Neural progenitor cell (in vitro differentiated cells): ENCODE data around the gene PITPNM1. TPM values are rescaled to one million over a fixed set of nuclear protein-coding genes. Genes with fewer than 3 reads are reported as not detected.
A peak's percentile ranks its signal among the peaks of the same experiment; 100 is the strongest.

ENCODE experiments used
- DNase-seq: peaks from one replicate; pipeline ENCODE4 v3.0.0-alpha.2; 2016; ENCODE audit warnings: low spot score
- H2AFZ ChIP-seq: fragments of 200-600 bp; sonication (generic); replicated peaks from 2 replicates; pipeline ENCODE4 v1.6.1; 2016; ENCODE audit warnings: antibody characterized with exemption
- H3F3A ChIP-seq: fragments of 200-600 bp; sonication (generic); 2 replicates; pipeline ENCODE4 v1.6.1; 2016; ENCODE audit warnings: antibody characterized with exemption, low read depth
- H3K27ac ChIP-seq: fragments of 200-600 bp; sonication (generic); 2 replicates; pipeline ENCODE4 v1.5.1; 2016; ENCODE audit warnings: mild to moderate bottlenecking
- H3K27me3 ChIP-seq: fragments of 200-600 bp; sonication (generic); 2 replicates; pipeline ENCODE4 v1.6.1; 2016; ENCODE audit warnings: mild to moderate bottlenecking, moderate library complexity
- H3K36me3 ChIP-seq: fragments of 200-600 bp; sonication (generic); 2 replicates; pipeline ENCODE4 v1.5.1; 2016
- H3K4me1 ChIP-seq: fragments of 200-600 bp; sonication (generic); 2 replicates; pipeline ENCODE4 v1.6.1; 2016; ENCODE audit warnings: mixed run types
- H3K4me2 ChIP-seq: fragments of 200-600 bp; sonication (generic); 2 replicates; pipeline ENCODE4 v1.6.1; 2016
- H3K4me3 ChIP-seq: fragments of 200-600 bp; sonication (generic); 2 replicates; pipeline ENCODE4 v1.5.1; 2016
- H3K79me2 ChIP-seq: fragments of 200-600 bp; sonication (generic); 2 replicates; pipeline ENCODE4 v1.6.1; 2016; ENCODE audit warnings: low read depth
- H3K9ac ChIP-seq: fragments of 200-600 bp; sonication (generic); 2 replicates; pipeline ENCODE4 v1.6.1; 2016
- H3K9me3 ChIP-seq: fragments of 200-600 bp; sonication (generic); 2 replicates; pipeline ENCODE4 v1.5.1; 2016; ENCODE audit warnings: low read depth
- H4K20me1 ChIP-seq: fragments of 200-600 bp; sonication (generic); 2 replicates; pipeline ENCODE4 v1.6.1; 2016; ENCODE audit warnings: low read depth
- H3K27ac Mint-ChIP-seq: 3 replicates; pipeline ENCODE4 v1.8.0; 2021; ENCODE audit warnings: mixed read lengths
- H3K27me3 Mint-ChIP-seq: 2 replicates; pipeline ENCODE4 v1.8.0; 2022; ENCODE audit warnings: low read depth, mild to moderate bottlenecking, inconsistent platforms, moderate library complexity, mixed read lengths; ENCODE audit not compliant: insufficient read depth
- H3K36me3 Mint-ChIP-seq: 3 replicates; pipeline ENCODE4 v1.8.0; 2021; ENCODE audit warnings: mixed read lengths
- H3K4me1 Mint-ChIP-seq: 3 replicates; pipeline ENCODE4 v1.8.0; 2021; ENCODE audit warnings: mixed read lengths
- H3K4me3 Mint-ChIP-seq: 3 replicates; pipeline ENCODE4 v1.8.0; 2021; ENCODE audit warnings: mild to moderate bottlenecking, moderate library complexity, mixed read lengths
- H3K9me3 Mint-ChIP-seq: 3 replicates; pipeline ENCODE4 v1.8.0; 2020; ENCODE audit warnings: mixed read lengths
- EZH2 ChIP-seq: fragments of 200-600 bp; sonication (generic); IDR thresholded peaks from 2 replicates; pipeline ENCODE4 v1.6.1; 2017; ENCODE audit warnings: antibody characterized with exemption, mild to moderate bottlenecking, moderate library complexity
- EZH2phosphoT487 ChIP-seq: fragments of 200-600 bp; sonication (generic); IDR thresholded peaks from 2 replicates; pipeline ENCODE4 v1.6.1; 2017; ENCODE audit warnings: antibody characterized with exemption
- total RNA-seq: library from RNA; depleted of rRNA; stranded (reverse); fragments of >200 nt; gene quantifications from 2 replicates; pipeline ENCODE4 v1.2.3, GENCODE V29; 2015; ENCODE audit warnings: low replicate concordance
- TF ChIP-seq, protein P1 (sequence below): fragments of 200-600 bp; sonication (generic); IDR thresholded peaks from 2 replicates; pipeline ENCODE4 v1.5.1; 2017; ENCODE audit warnings: antibody characterized with exemption, mild to moderate bottlenecking

Gene PITPNM1
- total RNA-seq, 1 donor from 2014 or later, result 7.7 TPM

DNA sequence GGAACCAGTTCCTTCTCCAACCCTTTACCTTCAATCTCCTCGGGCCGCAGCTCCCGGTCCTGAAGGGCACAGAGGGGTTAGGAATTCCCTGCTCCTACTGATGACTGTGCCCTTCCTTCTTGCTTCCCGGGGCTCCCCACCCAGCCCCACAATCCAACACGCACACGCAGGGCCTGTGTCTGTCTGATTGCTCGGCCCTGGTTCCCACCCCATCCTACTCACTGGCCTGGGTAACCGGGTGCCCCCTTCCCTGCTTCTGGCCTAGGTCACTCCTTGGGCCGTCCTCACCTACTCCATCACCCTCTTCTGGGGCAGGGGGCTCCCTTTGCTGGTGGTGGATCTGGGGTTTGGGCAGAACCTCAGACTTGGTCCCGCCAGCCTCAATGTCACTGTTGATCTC is 16.8 kb upstream of the PITPNM1 start:
- no peaks in the 10 kb centered on the region for H3F3A ChIP-seq
- H3K36me3 ChIP-seq, result no peaks in the 10 kb centered on the region
- H3K27me3 ChIP-seq, result no peaks in the 10 kb centered on the region
- no peak overlapping the region for H3K9ac ChIP-seq
- H3K9me3 ChIP-seq, result no peaks in the 10 kb centered on the region
- H2AFZ ChIP-seq, result no peak overlapping the region
- peaks cover 11% of the 10 kb centered on the region for H3K4me1 Mint-ChIP-seq
- H3K36me3 Mint-ChIP-seq, result no peaks in the 10 kb centered on the region
- H3K4me3 ChIP-seq, result no peak overlapping the region
- no peak overlapping the region for H3K27ac ChIP-seq
- no peak overlapping the region for H3K27ac Mint-ChIP-seq
- peaks cover 12% of the 10 kb centered on the region for H3K27me3 Mint-ChIP-seq
- H3K79me2 ChIP-seq, result no peaks in the 10 kb centered on the region
- H3K4me1 ChIP-seq, result no peaks in the 10 kb centered on the region
- H3K4me2 ChIP-seq, result no peak overlapping the region
- peaks cover 4% of the 10 kb centered on the region for H3K9me3 Mint-ChIP-seq
- TF ChIP-seq EZH2phosphoT487, result no peak
- TF ChIP-seq, protein P1, sequence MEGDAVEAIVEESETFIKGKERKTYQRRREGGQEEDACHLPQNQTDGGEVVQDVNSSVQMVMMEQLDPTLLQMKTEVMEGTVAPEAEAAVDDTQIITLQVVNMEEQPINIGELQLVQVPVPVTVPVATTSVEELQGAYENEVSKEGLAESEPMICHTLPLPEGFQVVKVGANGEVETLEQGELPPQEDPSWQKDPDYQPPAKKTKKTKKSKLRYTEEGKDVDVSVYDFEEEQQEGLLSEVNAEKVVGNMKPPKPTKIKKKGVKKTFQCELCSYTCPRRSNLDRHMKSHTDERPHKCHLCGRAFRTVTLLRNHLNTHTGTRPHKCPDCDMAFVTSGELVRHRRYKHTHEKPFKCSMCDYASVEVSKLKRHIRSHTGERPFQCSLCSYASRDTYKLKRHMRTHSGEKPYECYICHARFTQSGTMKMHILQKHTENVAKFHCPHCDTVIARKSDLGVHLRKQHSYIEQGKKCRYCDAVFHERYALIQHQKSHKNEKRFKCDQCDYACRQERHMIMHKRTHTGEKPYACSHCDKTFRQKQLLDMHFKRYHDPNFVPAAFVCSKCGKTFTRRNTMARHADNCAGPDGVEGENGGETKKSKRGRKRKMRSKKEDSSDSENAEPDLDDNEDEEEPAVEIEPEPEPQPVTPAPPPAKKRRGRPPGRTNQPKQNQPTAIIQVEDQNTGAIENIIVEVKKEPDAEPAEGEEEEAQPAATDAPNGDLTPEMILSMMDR, result no peak
- no peak for TF ChIP-seq EZH2
- H4K20me1 ChIP-seq, result no peaks in the 10 kb centered on the region
- DNase-seq, result no peak
- H3K4me3 Mint-ChIP-seq, result no peak overlapping the region

DNA sequence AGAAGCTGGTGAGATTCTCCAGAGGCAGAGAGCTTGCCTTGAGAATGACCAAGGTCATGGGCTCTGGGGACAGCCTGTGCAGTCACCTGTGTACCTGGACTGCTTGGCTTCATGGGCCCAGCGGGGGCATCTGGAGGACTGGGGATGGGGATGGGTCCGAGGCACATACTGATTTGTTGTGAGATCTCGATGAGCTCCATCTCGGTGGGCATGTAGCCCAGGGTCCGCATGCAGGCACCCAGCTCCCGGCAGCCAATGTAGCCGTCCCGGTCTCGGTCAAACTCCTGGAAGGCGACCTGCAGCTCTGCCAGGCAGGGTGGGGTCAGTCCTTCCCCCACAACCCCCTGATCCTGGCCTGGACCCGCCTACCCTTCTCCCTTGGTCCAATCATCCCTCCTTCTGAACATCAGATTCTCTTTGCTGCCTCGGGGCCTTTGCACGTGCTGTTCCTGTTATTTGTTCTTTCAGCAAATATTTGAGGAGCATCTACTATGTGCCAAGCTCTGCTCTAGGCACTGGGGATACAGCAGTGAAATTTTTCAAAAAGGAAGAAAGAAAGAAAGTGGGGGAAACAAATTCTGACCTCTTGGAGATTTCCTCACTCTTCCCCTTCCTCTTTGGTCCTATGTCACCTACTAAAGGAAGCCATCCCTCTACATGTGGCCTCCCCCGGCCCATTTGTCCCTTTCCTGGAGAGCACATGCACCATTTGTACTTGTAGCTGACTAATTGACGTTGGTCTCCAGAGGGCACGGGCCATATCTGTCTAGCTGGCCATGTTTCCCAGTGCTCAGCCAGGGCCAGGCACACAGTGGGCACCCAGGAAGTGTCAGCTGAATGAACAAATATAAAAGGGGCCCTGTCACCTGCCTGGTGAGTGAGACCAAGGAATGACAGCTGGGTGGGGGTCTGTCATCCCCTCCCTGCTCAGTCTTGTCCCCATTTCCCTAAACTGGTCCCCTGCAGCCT is 16.0 kb upstream of the PITPNM1 start:
- Histone ChIP-seq H4K20me1 (no peaks in the 10 kb centered on the region), H2AFZ (no peak overlapping the region), H3K4me1 (no peaks in the 10 kb centered on the region), H3K27me3 (no peaks in the 10 kb centered on the region), H3F3A (no peaks in the 10 kb centered on the region), H3K9ac (no peak overlapping the region), H3K36me3 (no peaks in the 10 kb centered on the region), H3K9me3 (no peaks in the 10 kb centered on the region), H3K4me3 (no peak overlapping the region), H3K79me2 (no peaks in the 10 kb centered on the region), H3K27ac (no peak overlapping the region), H3K4me2 (no peak overlapping the region)
- Mint-ChIP-seq H3K27ac (no peak overlapping the region), H3K27me3 (peaks cover 12% of the 10 kb centered on the region), H3K4me3 (no peak overlapping the region), H3K9me3 (no peaks in the 10 kb centered on the region), H3K36me3 (no peaks in the 10 kb centered on the region), H3K4me1 (peaks cover 11% of the 10 kb centered on the region)
- TF ChIP-seq EZH2phosphoT487 (no peak), EZH2 (no peak)
- TF ChIP-seq, protein P1, result no peak
- DNase-seq, result no peak

DNA sequence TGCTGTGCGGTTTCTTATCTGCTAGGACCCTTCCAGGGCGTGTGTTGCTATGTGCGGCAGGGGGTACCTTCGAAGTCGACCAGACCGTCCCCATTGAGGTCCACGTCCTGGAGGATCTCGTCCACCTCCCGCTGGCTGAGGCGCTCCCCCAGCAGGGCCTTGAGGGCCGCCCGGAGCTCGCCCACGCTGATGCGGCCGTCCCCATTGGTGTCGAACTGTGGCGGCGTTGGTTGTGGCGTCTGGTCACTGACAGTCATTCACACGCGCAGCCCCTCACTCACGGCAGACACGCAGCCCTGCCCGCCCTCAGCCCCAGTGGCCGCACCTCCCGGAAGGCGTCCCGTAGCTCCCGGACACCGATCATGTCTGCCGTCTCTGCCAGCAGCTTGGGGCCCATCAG is 14.6 kb upstream of the PITPNM1 start:
- H2AFZ ChIP-seq, result no peak overlapping the region
- H4K20me1 ChIP-seq, result no peaks in the 10 kb centered on the region
- no peaks in the 10 kb centered on the region for H3K9me3 ChIP-seq
- no peak overlapping the region for H3K9ac ChIP-seq
- H3K27ac Mint-ChIP-seq, result peak overlapping the region; percentile 63
- no peak overlapping the region for H3K4me2 ChIP-seq
- peaks cover 4% of the 10 kb centered on the region for H3K4me1 Mint-ChIP-seq
- no peaks in the 10 kb centered on the region for H3F3A ChIP-seq
- H3K27ac ChIP-seq, result no peak overlapping the region
- H3K9me3 Mint-ChIP-seq, result no peaks in the 10 kb centered on the region
- H3K4me3 Mint-ChIP-seq, result no peak overlapping the region
- DNase-seq, result no peak
- no peaks in the 10 kb centered on the region for H3K79me2 ChIP-seq
- TF ChIP-seq, protein P1, result no peak
- no peak for TF ChIP-seq EZH2phosphoT487
- no peak for TF ChIP-seq EZH2
- no peaks in the 10 kb centered on the region for H3K27me3 ChIP-seq
- no peaks in the 10 kb centered on the region for H3K4me1 ChIP-seq
- H3K27me3 Mint-ChIP-seq, result peaks cover 12% of the 10 kb centered on the region
- H3K4me3 ChIP-seq, result no peak overlapping the region
- H3K36me3 ChIP-seq, result no peaks in the 10 kb centered on the region
- no peaks in the 10 kb centered on the region for H3K36me3 Mint-ChIP-seq
